GM18517 (cell line): ENCODE data around the gene TRIP4.
"Not testable (repeated sequence)": the region's sequence is repeated elsewhere in the genome, so short reads cannot be mapped to it uniquely, and the experiment has no call there.

ENCODE experiments used
- ATAC-seq: cut with Tn5 transposase; IDR thresholded peaks from one replicate; pipeline ENCODE4 v1.9.1; 2021; ENCODE audit warnings: mild to moderate bottlenecking, moderate library complexity; ENCODE audit not compliant: unreplicated experiment

Gene TRIP4

DNA sequence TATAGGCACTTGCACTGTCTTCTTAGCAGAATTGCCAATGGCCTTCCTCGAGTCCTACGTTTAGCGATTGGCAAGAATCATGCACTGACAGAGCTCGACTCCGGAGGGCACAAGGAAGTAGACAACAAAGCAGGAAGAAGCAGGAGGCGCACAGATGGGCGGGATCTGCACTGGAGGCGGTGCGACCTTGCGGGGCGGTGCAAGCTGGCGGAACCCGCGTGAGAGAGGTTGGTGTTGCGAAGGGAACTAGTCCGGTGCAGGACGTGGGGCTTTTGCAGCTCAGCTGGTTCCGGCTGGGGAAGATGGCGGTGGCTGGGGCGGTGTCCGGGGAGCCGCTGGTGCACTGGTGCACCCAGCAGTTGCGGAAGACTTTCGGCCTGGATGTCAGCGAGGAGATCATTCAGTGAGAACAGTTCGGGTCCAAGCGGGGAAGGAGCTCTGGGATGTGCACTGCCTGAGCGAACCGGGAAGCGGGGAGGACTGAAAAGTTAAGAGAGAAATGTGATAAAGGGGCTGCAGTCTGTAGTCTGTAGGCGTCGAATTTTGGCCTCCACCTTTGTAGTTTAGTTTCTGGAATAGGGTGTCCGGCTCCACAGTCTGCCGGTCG lies at the start of gene TRIP4:
Gene TRIP4 (plus strand): TSS at position 275 of the 607 bp plus-strand sequence. CDS start 28 bp downstream, at position 303.
- peak; percentile 94 for ATAC-seq

DNA sequence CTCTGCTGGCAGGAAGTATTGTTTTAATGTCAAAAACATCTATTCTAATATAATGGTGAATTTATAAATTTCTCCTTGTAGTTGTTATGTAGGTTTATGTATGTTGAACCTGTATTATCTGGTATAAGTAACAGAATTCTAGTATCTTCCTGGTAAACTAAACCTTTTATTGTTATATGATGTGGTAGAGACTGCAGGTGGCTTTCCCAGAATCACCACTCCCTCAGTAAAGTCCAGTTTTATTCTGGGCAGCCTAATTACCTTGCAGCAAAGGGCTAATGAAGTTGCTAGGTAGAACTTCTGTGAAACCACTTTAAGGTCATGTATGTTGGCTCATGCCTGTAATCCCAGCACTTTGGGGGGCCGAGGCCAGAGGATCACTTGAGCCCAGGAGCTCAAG lies 47.3 kb upstream of the TRIP4 start:
- no peak for ATAC-seq

DNA sequence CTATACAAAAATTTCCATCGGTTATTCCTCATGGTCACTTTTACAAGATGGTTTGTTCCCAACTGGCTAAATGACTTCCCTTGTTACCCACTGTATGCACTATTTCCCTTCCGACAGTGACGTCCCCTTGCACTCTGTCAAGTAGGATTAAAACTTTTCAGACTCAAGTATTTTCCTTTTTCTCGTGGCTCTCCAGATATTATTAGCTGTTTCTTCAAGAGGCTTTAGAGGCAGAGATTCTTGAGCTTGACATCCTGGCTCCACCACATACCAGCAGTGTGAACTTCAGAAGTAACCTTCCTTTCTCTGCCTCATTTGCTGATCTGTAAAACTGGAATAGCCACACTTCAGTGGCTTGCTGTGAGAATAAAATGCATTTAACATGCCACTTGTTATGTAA lies 45.7 kb upstream of the TRIP4 start:
- no peak for ATAC-seq

DNA sequence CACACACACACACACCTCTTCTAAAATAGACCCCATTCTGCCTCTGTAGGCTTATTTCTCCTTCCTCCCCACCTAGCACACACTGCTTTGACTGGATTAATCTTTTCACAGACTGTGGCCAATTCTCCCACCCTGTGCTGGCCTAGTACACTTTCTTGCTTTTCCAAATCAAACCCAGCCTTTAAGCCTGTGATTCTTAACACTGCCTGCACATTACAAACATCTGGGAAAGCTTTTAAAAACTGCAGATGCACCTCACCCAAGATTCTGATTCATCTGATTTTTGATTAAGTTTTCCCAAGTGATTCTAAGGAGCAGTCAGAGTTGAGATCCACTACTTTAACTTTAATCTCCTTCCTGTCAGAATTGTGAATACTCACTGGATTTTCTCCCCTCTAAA lies 44.4 kb upstream of the TRIP4 start:
- ATAC-seq = no peak

DNA sequence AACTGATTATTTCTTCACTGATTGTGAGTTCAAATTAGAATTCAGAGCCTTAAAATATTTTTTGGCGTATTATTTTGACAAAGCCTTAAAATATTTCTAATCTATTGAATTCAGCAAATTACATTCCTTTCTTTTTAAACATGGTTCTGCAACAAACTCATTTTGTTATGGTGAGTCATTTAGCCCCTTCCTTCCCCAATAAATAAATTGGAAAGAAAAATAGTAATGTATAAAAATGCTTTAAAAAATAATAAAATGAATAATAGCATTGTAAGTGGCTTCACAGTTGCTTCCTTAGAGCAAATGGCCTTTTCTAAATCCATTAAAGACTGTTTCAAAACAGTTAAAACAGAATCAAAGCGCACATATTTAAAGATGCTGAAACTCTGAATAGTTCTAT lies 43.8 kb upstream of the TRIP4 start:
- ATAC-seq = no peak

DNA sequence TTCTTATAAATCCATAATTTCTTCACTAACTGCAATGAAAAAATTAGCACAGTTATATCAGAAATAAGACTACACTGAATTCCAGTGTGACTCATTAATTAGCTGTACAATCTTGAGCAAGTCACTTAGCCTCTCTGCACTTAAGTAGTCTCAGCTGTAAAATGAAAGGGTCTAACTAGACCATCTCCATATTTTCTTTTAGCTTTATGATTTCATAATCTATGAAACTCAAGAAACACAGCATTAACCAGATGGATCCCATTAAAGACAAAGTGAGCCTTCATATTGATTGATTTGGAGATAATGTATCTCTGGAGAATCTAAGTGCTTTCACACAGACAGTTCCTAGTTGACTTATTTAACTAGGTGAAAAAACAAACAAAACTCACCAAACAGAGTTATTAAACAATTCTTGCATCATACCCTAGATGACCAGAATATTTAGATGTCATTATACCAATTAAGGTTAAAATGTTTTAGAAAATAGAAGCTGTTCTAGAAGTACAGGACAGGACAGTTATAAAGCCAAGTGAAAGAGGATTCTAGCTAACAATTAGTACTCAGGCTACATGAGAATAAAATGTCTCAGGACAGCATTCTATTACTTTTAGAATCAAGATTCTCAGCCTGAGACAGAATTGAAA lies 42.9 kb upstream of the TRIP4 start:
- ATAC-seq = no peak

DNA sequence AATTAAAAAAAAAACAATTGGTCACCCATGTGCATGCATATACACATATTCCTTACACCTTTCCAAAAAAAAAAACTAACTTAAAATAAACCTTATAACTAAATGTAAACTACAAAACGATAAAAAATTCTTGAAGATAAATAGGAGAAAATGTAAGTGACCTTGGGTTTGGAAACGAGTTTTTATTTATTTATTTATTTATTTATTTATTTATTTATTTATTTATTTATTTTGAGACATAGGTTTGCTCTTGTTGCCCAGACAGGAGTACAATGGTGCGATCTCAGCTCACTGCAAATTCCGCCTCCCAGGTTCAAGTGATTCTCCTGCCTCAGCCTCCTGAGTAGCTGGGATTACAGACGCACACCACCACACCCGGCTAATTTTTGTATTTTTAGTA lies 41.4 kb upstream of the TRIP4 start:
- not testable (repeated sequence) for ATAC-seq

DNA sequence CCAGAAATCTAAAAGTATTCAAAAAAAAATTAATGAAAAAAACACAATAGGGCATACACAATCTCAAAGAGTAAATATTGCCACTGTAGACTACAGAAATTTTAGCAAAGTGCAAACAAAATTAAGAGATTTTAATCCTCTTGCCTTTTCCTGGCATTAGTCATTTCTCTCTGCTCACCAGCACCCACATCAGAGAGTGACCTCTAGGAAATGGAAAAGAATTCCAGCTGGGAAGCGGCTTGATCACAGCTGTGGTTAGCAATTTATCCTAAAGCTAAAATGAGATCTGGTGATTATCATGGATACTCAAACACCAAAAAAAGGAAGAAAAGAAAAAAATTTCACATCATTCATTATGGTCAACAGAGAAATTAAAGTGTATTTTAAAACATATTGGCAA lies 39.2 kb upstream of the TRIP4 start:
- ATAC-seq = no peak

DNA sequence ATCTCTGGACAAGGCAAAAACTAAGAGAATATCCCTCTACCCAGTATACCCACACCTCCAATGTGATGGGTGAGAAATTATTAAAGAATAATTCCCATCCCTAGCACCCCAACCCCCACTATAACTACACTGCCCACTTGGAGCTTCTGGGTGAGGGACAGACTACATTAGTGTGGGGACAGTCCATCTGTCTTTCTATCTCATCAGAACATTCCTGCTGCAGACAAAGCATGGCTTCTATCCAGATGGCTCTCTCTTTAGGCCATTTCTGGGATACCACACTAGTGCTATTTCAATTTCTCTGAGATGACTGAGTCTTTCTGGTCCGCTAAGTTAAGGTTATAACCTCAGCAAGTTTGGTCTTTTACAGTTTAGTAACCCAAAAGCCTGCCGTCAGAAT lies 38.3 kb upstream of the TRIP4 start:
- no peak for ATAC-seq

DNA sequence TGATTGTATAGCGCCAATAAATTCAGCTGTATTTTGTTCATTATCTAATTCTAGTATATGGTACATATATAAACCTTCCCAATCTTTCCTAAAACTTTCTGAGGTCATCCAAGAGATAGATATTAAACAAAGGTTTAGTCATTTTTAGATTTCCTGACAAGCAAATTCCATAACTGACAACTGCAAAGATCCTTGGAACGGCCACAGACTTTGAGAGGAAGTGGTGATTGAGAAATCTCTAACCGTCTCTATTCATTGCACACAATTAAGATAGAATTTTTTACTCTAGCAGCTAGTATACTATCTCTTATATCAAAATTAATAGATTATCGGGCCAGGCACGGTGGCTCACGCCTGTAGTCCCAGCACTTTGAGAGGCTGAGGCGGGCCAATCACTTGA lies 36.4 kb upstream of the TRIP4 start:
- no peak for ATAC-seq

DNA sequence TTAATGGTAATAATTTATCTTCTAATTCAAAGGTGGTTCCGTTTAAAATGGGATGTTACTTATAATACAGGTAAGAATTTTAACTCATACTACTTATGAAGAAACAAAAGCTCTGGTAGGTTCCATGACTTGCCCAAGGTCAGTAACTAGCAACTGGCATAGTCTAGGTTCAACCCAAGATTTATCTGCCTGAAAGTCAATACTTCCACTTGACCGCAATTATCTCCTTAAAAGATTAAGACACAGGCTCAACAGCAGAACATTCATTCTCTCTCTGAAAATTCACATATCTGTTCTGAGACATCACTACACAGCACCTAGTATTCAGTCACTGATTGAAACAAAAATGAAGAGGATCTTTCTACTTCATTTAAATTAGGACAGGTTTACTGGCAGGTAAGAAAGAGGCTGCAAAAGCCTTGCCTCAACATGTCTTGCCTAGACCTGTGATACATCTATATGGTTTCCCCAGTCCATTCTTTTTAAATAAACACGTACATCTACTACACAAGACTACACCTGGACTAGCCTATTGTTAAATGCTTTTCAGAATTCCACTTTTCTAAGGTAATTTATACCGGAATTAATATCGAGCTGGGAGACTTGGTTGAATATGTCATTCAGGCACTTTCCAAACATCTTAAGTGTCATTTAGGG lies 32.8 kb upstream of the TRIP4 start:
- ATAC-seq = no peak

DNA sequence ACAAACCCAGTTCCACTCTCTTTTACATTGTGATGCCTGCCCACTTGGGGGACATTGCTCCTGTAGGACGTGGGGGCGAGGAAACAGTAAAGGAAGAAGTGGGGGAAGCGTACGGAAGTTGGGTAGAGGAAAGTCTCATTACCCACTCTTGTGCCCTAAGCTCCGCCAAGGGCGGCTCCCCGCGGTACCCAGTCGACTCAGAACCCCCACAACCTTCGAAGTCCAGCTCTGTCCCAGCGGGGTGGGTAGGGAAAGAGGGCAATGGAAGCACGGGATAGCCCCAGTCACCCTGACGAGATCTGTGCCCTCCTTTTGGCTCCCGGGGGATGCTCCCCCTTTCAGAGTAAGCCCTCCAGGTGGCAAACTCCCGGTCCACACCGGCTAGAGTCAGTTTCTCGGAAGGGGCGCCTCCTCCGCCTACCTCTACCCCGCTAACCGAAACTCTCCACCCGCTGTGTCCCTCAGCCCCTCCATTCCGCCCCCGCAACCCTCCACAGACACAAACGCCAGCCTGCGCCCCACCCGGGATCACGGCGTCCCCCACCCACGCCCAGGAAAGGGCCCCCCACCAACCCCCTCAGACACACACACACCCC lies 32.2 kb upstream of the TRIP4 start:
- ATAC-seq = no peak

DNA sequence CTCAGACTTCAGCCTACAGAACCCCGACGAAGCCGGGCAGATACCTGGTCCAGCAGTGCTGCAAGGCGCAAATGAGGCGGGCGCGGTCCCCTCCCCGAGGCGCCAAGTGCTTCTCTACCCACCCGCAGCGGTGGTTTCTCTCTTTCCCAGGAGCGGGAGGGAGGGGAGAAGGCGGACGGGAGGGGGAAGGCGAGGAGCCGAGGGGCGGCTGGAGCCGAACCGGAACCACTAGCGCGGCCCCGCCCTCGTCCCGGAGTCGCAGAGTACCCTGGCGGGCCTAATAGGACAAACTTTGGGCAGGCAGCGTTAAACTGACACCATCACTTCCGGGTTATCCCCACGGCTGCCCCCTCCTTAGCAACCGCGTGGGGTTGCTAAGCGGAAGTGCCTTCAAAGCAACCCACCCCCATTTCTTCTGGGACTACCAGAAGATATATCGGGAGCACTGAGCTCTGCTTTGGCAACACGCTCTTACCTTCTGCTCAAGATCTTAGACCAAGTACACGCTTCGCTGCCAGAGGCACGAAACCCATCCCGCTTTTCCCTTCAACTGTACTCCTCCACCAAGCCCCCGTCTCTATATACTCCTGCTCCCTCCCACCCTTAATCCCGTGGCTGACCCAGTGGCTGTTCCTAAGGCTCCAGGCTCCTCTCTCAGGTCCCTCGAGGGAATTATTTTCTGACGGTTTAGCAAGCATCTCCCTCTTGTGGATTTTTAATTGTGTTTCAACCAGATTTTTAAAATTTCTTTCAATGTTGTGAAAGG lies 31.5 kb upstream of the TRIP4 start, which contains the start of gene CSNK1G1:
Gene CSNK1G1 (minus strand): TSS at position 230 of the 766 bp plus-strand sequence. CDS start 55,674 bp downstream, outside the sequence.
- ATAC-seq = peak; percentile 90

DNA sequence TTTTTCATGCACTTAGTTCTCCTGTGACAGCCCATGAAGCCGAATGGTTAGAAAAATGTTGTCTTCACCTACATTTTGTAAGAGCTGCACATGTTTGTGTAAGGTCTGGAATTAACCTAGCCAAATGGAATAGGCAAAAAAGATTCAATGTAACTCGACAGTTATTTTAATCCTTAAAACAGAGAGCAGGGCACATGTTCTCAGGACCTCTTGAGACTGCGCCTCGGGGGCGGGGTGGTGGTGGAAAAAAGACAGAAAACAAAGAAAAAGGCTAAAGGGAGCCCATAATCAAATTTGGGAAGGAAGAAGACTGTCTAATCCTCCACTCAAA lies 31.0 kb upstream of the TRIP4 start:
- ATAC-seq = no peak

DNA sequence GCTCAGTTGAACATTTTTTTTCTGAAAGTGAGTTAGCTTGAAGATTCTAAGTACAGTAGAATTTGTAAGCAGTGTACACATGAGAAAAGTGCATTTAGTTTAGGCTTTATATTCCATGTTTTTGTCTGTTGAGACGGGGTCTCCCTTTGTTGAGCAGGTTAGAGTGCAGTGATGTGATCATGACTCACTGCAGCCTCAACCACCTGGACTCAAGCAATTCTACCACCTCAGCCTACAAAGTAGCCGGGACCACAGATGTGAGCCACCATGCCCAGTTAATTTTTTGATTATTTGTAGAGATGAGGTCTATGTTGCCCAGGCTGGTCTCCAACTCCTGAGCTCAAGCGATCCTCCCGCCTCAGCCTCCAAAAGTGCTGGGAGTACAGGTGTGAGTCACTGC lies 26.4 kb upstream of the TRIP4 start:
- ATAC-seq = no peak

DNA sequence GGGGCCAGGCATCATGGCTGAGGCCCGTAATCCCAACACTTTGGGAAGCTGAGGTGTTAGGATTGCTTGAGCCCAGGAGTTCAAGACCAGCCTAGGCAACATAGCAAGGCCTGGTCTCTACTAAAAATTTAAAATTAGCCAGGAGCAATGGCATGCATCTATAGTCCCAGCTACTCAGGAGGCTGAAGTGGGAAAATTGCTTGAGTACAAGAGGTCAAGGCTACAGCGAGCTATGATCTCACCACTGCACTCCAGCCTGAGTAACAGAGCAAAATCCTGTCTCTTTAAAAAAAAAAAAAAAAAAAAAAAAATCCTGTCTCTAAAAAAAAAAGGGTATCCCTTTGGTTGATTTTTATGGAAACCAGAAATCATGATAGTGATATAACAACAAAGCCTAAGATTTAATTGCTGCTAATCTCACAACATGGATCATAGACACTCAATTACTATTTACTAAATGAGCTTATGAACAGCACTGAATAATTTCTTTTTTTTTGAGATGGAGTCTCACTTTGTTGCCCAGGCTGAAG lies 18.5 kb upstream of the TRIP4 start:
- no peak for ATAC-seq

DNA sequence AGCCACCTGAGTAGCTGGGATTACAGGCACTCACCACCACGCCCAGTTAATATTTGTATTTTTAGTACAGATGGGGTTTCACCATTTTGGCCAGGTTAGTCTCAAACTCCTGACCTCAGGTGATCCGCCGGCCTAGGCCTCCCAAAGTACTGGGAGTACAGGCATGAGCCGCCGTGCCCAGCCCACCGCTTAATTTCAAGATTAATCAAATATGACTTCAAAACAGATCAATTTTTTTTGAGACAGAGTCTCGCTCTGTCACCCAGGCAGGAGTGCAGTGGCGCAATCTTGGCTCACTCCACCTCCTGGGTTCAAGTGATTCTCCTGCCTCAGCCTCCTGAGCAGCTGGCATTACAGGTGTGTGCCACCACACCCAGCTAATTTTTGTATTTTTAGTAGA lies 16.3 kb upstream of the TRIP4 start:
- ATAC-seq = not testable (repeated sequence)

DNA sequence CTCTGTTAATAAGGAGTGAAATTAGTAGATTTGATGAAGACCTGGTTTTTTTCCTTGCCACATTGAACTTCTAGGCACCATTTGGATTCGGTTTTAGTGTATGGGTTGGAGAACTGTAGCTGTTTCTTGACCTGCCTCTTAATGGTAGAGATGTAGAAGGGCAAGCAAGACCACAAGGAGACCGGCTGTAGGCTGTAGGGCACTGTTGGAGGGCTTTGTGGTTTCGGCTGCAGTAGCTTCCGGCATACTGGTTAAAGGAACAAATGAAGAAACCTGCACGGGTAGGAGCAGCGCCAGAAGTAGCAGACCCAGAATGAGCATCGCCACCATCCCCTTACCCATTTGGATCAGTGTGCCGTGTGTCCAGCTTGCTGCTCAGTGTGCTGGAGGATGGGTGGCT lies 14.3 kb upstream of the TRIP4 start:
- ATAC-seq = no peak

DNA sequence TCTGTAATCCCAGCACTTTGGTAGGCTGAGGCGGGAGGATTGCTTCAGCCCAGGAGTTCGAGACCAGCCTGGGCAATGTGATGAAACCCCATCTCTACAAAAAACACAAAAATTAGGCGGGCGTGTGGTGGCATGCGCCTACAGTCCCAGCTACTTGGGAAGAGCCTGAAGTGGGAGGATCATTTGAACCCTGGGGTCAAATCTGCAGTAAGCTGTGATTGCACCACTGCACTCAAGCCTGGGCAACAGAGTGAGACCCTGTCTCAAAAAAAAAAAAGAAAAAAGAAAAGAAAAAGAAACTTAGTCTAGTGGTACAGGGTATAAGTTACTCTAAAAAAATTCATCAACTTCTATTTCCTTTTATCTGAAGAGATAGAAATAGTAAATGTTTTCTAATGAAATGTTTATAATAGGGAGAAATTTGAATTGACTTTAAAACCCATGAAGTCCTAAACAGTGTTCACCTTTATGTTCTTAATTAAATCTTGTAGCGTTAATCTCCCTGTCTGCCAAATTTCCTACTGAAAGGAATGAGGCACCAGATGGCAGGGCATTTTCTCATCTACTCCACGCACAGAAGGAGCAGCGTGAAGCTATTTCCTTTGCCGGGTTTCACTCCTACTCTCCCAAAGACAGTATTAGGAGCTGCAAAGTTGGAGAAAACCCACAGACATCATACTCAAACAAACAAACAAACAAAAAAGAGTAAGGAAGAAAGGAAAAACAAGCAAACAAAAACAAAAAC lies 8.2 kb upstream of the TRIP4 start:
- ATAC-seq = no peak

DNA sequence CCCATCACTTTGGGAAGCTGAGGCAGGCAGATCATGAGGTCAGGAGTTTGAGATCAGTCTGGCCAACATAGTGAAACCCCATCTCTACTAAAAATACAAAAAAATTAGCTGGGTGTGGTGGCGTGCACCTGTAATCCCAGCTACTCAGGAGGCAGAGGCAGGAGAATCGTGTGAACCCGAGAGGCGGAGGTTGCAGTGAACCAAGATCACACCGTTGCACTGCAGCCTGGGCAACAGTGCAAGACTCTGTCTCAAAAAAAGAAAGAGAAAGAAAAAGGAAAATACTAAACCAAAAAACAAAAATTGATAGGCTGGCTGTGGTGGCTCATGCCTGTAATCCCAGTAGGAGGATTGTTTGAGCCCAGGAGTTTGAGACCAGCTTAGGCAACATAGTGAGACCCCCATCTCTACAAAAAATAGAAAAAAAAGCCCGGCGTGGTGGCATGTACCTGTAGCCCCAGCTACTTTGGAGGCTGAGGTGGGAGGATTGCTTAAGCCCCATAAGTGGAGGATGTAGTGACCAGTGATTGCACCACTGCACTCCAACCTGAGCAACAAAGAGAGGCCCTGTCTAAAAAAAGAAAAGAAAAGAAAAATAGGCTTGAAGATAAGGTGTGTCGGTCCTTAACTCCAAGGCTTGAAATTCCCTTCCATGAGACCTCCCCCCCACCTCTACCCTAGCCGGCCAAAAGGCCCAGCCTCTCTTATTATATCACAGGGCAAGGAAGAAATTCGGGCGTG lies 7.3 kb upstream of the TRIP4 start:
- ATAC-seq = not testable (repeated sequence)
